Naive B cell (primary cell): Measurements from ENCODE around the gene GLP2R. TPM values are rescaled to one million over a fixed set of nuclear protein-coding genes. Genes with fewer than 3 reads are reported as not detected.

Experiments
- ATAC-seq, 2 donors: fragments of 150-1000 bp; cut with Tn5 transposase; 2 replicates each; pipeline ENCODE4 v1.10.0; 2021; ENCODE audit warnings: low read depth in 2 of 2, mild to moderate bottlenecking in 2 of 2, moderate library complexity in 2 of 2
- DNase-seq: peaks from one replicate; pipeline ENCODE4 v3.0.0; 2022
- H3K27ac Mint-ChIP-seq, 6 donors: one replicate each; pipeline ENCODE4 v1.8.0; 2020 to 2022; ENCODE audit warnings: mild to moderate bottlenecking in 6 of 6, mixed read lengths in 6 of 6, moderate library complexity in 5 of 6, inconsistent platforms in 2 of 6
- H3K27me3 Mint-ChIP-seq, 3 donors: one replicate each; pipeline ENCODE4 v1.8.0; 2021 to 2022; ENCODE audit warnings: mixed read lengths in 3 of 3, mild to moderate bottlenecking in 1 of 3
- H3K36me3 Mint-ChIP-seq, 2 donors: one replicate each; pipeline ENCODE4 v1.8.0; 2020 to 2022; ENCODE audit warnings: mixed read lengths in 2 of 2, inconsistent platforms in 1 of 2, mild to moderate bottlenecking in 1 of 2
- H3K4me1 Mint-ChIP-seq, 3 donors: one replicate each; pipeline ENCODE4 v1.8.0; 2020 to 2022; ENCODE audit warnings: mixed read lengths in 3 of 3, inconsistent platforms in 1 of 3, mild to moderate bottlenecking in 1 of 3, moderate library complexity in 1 of 3
- H3K4me3 Mint-ChIP-seq, 8 donors: one replicate each; pipeline ENCODE4 v1.8.0; 2020 to 2022; ENCODE audit warnings: mild to moderate bottlenecking in 8 of 8, mixed read lengths in 8 of 8, moderate library complexity in 8 of 8, inconsistent platforms in 2 of 8
- H3K9me3 Mint-ChIP-seq, 7 donors: one replicate each; pipeline ENCODE4 v1.8.0; 2020 to 2022; ENCODE audit warnings: mixed read lengths in 7 of 7, mild to moderate bottlenecking in 5 of 7, inconsistent platforms in 2 of 7, moderate library complexity in 1 of 7
- polyA plus RNA-seq, 6 donors: library from polyadenylated mRNA; unstranded; fragments of 300-500 nt; fragmentation: Illumina TruSeq; gene quantifications; one replicate each; pipeline ENCODE4 v1.2.3, GENCODE V29; 2021; ENCODE audit warnings: low read depth in 6 of 6

GLP2R gene
- polyA plus RNA-seq, 6 donors from 2014 or later, result not detected

- Mint-ChIP-seq H3K27ac (no peak overlapping the region), H3K36me3 (no peaks in the 10 kb centered on the region), H3K9me3 (peaks cover 1 to 13% (median 4%) of the 10 kb centered on the region in 7 donors), H3K27me3 (peaks cover 12 to 52% (median 33%) of the 10 kb centered on the region in 3 donors), H3K4me3 (no peak overlapping the region), H3K4me1 (no peaks in the 10 kb centered on the region)
- ATAC-seq (no peak), DNase-seq (no peak)
These were observed 24.2 kb upstream of the GLP2R start for GRCh38 chr17:9801505-9801904.

- Mint-ChIP-seq H3K27me3 (peaks cover 10 to 47% (median 28%) of the 10 kb centered on the region in 3 donors), H3K36me3 (no peaks in the 10 kb centered on the region), H3K27ac (no peak overlapping the region), H3K4me1 (no peaks in the 10 kb centered on the region), H3K4me3 (no peak overlapping the region), H3K9me3 (peaks cover 2 to 13% (median 4%) of the 10 kb centered on the region in 7 donors)
- no peak for DNase-seq
- ATAC-seq, result no peak
These were observed 23.4 kb upstream of the GLP2R start for GRCh38 chr17:9802294-9802693.

GRCh38 chr17:9802697-9803096 is 23.0 kb upstream of the GLP2R start:
- no peak overlapping the region for H3K4me3 Mint-ChIP-seq
- H3K27ac Mint-ChIP-seq, result no peak overlapping the region
- ATAC-seq (no peak), DNase-seq (no peak)
- no peaks in the 10 kb centered on the region for H3K4me1 Mint-ChIP-seq
- H3K9me3 Mint-ChIP-seq, result peaks cover 3 to 13% (median 4%) of the 10 kb centered on the region in 7 donors
- peaks cover 10 to 43% (median 24%) of the 10 kb centered on the region in 3 donors for H3K27me3 Mint-ChIP-seq
- no peaks in the 10 kb centered on the region for H3K36me3 Mint-ChIP-seq

GRCh38 chr17:9805769-9806168 is 20.0 kb upstream of the GLP2R start:
- no peak for ATAC-seq

GRCh38 chr17:9806699-9807098 is 19.0 kb upstream of the GLP2R start:
- DNase-seq, result no peak
- H3K9me3 Mint-ChIP-seq, result peaks cover 0 to 18% (median 6%) of the 10 kb centered on the region in 7 donors
- no peaks in the 10 kb centered on the region for H3K36me3 Mint-ChIP-seq
- H3K27ac Mint-ChIP-seq, result no peak overlapping the region
- no peak overlapping the region for H3K4me3 Mint-ChIP-seq
- H3K27me3 Mint-ChIP-seq, result peaks cover 6 to 19% (median 13%) of the 10 kb centered on the region in 3 donors
- ATAC-seq, result no peak
- H3K4me1 Mint-ChIP-seq, result no peaks in the 10 kb centered on the region

More at GRCh38 chr17:9805769-9806168, 20.0 kb upstream of the GLP2R start:
- peaks cover 0 to 18% (median 6%) of the 10 kb centered on the region in 7 donors for H3K9me3 Mint-ChIP-seq
- no peak overlapping the region for H3K27ac Mint-ChIP-seq
- no peaks in the 10 kb centered on the region for H3K4me1 Mint-ChIP-seq
- H3K36me3 Mint-ChIP-seq, result no peaks in the 10 kb centered on the region
- DNase-seq, result no peak
- peaks cover 4 to 21% (median 13%) of the 10 kb centered on the region in 3 donors for H3K27me3 Mint-ChIP-seq
- no peak overlapping the region for H3K4me3 Mint-ChIP-seq

GRCh38 chr17:9809409-9809808 is 16.3 kb upstream of the GLP2R start:
- no peak for ATAC-seq
- Mint-ChIP-seq H3K27ac (no peak overlapping the region), H3K4me3 (no peak overlapping the region), H3K9me3 (peaks cover 0 to 13% (median 4%) of the 10 kb centered on the region in 7 donors), H3K27me3 (peaks cover 0 to 14% (median 7%) of the 10 kb centered on the region in 3 donors), H3K36me3 (no peaks in the 10 kb centered on the region), H3K4me1 (no peaks in the 10 kb centered on the region)
- DNase-seq, result no peak

- Mint-ChIP-seq H3K9me3 (peaks cover 0 to 5% (median 2%) of the 10 kb centered on the region in 7 donors), H3K27ac (no peak overlapping the region), H3K36me3 (no peaks in the 10 kb centered on the region), H3K4me3 (no peak overlapping the region), H3K27me3 (peaks cover 0 to 14% (median 0%) of the 10 kb centered on the region in 3 donors), H3K4me1 (no peaks in the 10 kb centered on the region)
- ATAC-seq, result no peak
- no peak for DNase-seq
These were observed 15.4 kb upstream of the GLP2R start for GRCh38 chr17:9810100-9810949.

GRCh38 chr17:9811086-9811485 is 14.6 kb upstream of the GLP2R start:
- H3K4me1 Mint-ChIP-seq, result peaks cover 0 to under 1% (median 0%) of the 10 kb centered on the region in 3 donors
- H3K36me3 Mint-ChIP-seq, result no peaks in the 10 kb centered on the region
- no peak for DNase-seq
- peaks cover 0 to 5% (median 2%) of the 10 kb centered on the region in 7 donors for H3K9me3 Mint-ChIP-seq
- peaks cover 0 to 14% (median 0%) of the 10 kb centered on the region in 3 donors for H3K27me3 Mint-ChIP-seq
- no peak for ATAC-seq
- no peak overlapping the region for H3K4me3 Mint-ChIP-seq
- H3K27ac Mint-ChIP-seq, result no peak overlapping the region

- DNase-seq, result no peak
- H3K36me3 Mint-ChIP-seq, result no peaks in the 10 kb centered on the region
- H3K4me3 Mint-ChIP-seq, result no peak overlapping the region
- peaks cover 0 to 6% (median 4%) of the 10 kb centered on the region in 7 donors for H3K9me3 Mint-ChIP-seq
- no peak overlapping the region for H3K27ac Mint-ChIP-seq
- peaks cover 0 to 4% (median 2%) of the 10 kb centered on the region in 3 donors for H3K4me1 Mint-ChIP-seq
- no peak for ATAC-seq
- peaks cover 0 to 14% (median 0%) of the 10 kb centered on the region in 3 donors for H3K27me3 Mint-ChIP-seq
These were observed 14.2 kb upstream of the GLP2R start for GRCh38 chr17:9811537-9811936.

GRCh38 chr17:9813166-9813565 is 12.6 kb upstream of the GLP2R start:
- Mint-ChIP-seq H3K9me3 (peaks cover 0 to 8% (median 4%) of the 10 kb centered on the region in 7 donors), H3K36me3 (no peaks in the 10 kb centered on the region), H3K4me1 (peaks cover 0 to 5% (median 2%) of the 10 kb centered on the region in 3 donors), H3K4me3 (no peak overlapping the region), H3K27me3 (peaks cover 0 to 14% (median 0%) of the 10 kb centered on the region in 3 donors), H3K27ac (no peak overlapping the region)
- DNase-seq (no peak), ATAC-seq (no peak)

- DNase-seq (no peak), ATAC-seq (no peak)
- Mint-ChIP-seq H3K4me3 (no peak overlapping the region), H3K9me3 (peaks cover 0 to 8% (median 4%) of the 10 kb centered on the region in 7 donors), H3K36me3 (no peaks in the 10 kb centered on the region), H3K4me1 (peaks cover 0 to 5% (median 2%) of the 10 kb centered on the region in 3 donors), H3K27me3 (peaks cover 0 to 22% (median 6%) of the 10 kb centered on the region in 3 donors), H3K27ac (peak overlapping the region in 1 of 6 donors; percentile 15)
These were observed 11.3 kb upstream of the GLP2R start for GRCh38 chr17:9814337-9814945.

- Mint-ChIP-seq H3K27ac (peak overlapping the region in 2 of 6 donors; percentile 18 to 73), H3K4me1 (peaks cover 0 to 5% (median 2%) of the 10 kb centered on the region in 3 donors), H3K4me3 (no peak overlapping the region), H3K27me3 (peaks cover 0 to 22% (median 6%) of the 10 kb centered on the region in 3 donors), H3K36me3 (no peaks in the 10 kb centered on the region), H3K9me3 (peaks cover 0 to 8% (median 0%) of the 10 kb centered on the region in 7 donors)
- ATAC-seq, result no peak
- no peak for DNase-seq
These were observed 9.3 kb upstream of the GLP2R start for GRCh38 chr17:9816472-9816871.

GRCh38 chr17:9817086-9817485 is 8.6 kb upstream of the GLP2R start:
- Mint-ChIP-seq H3K27ac (peak overlapping the region in 1 of 6 donors; percentile 42), H3K4me3 (no peak overlapping the region), H3K9me3 (peaks cover 0 to 8% (median 0%) of the 10 kb centered on the region in 7 donors), H3K4me1 (peaks cover 0 to 5% (median 2%) of the 10 kb centered on the region in 3 donors), H3K36me3 (no peaks in the 10 kb centered on the region), H3K27me3 (peaks cover 0 to 16% (median 9%) of the 10 kb centered on the region in 3 donors)
- DNase-seq (no peak), ATAC-seq (no peak)
